Endothelial cell of umbilical vein (primary cell): ENCODE data around the gene SHPK. TPM values are rescaled to one million over a fixed set of nuclear protein-coding genes. Genes with fewer than 3 reads are reported as not detected.

Experiments used
- BruUV-seq: library from RNA; stranded (reverse); fragments of 400-500 nt; replicated peaks from 2 replicates; lab custom pipeline; 2021; lab: Mats Ljungman, UMichigan
- CTCF ChIA-PET: fragments of 300-600, 350-600 bp; sonication (Branson Sonifier 250); formaldehyde crosslinking; loops from one replicate; lab custom pipeline; 2021; ENCODE audit warnings: antibody characterized with exemption, inconsistent platforms; lab: Charles Lee
- POLR2A ChIA-PET: fragments of 300-600, 350-600 bp; sonication (Branson Sonifier 250); formaldehyde crosslinking; loops from one replicate; lab custom pipeline; 2021; ENCODE audit warnings: antibody characterized with exemption, inconsistent platforms; lab: Charles Lee
- DNase-seq: peaks from one replicate; pipeline ENCODE4 v3.0.0-alpha.2; 2011; ENCODE audit warnings: low read depth, low spot score
- FAIRE-seq: peaks from 2 replicates; lab custom pipeline; 2011; peaks lifted over from hg19 to GRCh38; lab: Jason Lieb, UNC
- H2AFZ ChIP-seq: 2 replicates; pipeline ENCODE4 v1.6.0; 2012; ENCODE audit warnings: low read depth, low read length, control low read depth, inconsistent platforms
- H3K27ac ChIP-seq: 2 replicates; pipeline ENCODE4 v1.5.1; 2011; ENCODE audit warnings: low read depth, mild to moderate bottlenecking, control low read depth, low read length, moderate library complexity; ENCODE audit not compliant: insufficient read depth
- H3K27me3 ChIP-seq, 2 experiments: 2 replicates each; pipeline versions ENCODE4 v1.6.0 to v1.6.1; 2011; ENCODE audit warnings: low read length in 2 of 2, mixed read lengths in 1 of 2; ENCODE audit not compliant: control insufficient read depth in 2 of 2, insufficient read depth in 2 of 2
- H3K36me3 ChIP-seq, 2 experiments: 2 replicates in 1 of 2; 3 replicates in 1 of 2; pipeline ENCODE4 v1.5.1; 2011; ENCODE audit warnings: low read length in 2 of 2, mild to moderate bottlenecking in 1 of 2, moderate library complexity in 1 of 2; ENCODE audit not compliant: control insufficient read depth in 2 of 2, insufficient read depth in 2 of 2; ENCODE audit errors: extremely low read depth in 1 of 2
- H3K4me1 ChIP-seq: 3 replicates; pipeline ENCODE4 v1.5.1; 2011; ENCODE audit warnings: mild to moderate bottlenecking, low read length; ENCODE audit not compliant: control insufficient read depth, insufficient read depth; ENCODE audit errors: extremely low read depth
- H3K4me2 ChIP-seq: 2 replicates; pipeline ENCODE4 v1.6.1; 2011; ENCODE audit warnings: low read length, control low read depth, mixed read lengths; ENCODE audit not compliant: insufficient read depth
- H3K4me3 ChIP-seq, 3 experiments: fragments of 200-600 bp in 1 of 3; sonication (generic), shearing (Covaris generic) in 1 of 3; replicated peaks in 1 of 3; 2 replicates each; pipeline ENCODE4 v1.5.1; 2011 to 2016; ENCODE audit warnings: control low read depth in 3 of 3, low read length in 3 of 3, mild to moderate bottlenecking in 2 of 3, inconsistent platforms in 1 of 3, low read depth in 1 of 3, moderate library complexity in 1 of 3; ENCODE audit not compliant: insufficient read depth in 1 of 3
- H3K79me2 ChIP-seq: 2 replicates; pipeline ENCODE4 v1.6.0; 2012; ENCODE audit warnings: low read length, inconsistent platforms; ENCODE audit not compliant: control insufficient read depth, insufficient read depth
- H3K9ac ChIP-seq: replicated peaks from 2 replicates; pipeline ENCODE3; 2011; ENCODE audit warnings: low read length, control low read depth; ENCODE audit not compliant: insufficient read depth; ENCODE audit errors: extremely low read depth
- H3K9me1 ChIP-seq: replicated peaks from 3 replicates; pipeline ENCODE4 v1.6.0; 2011; ENCODE audit warnings: mild to moderate bottlenecking, low read length; ENCODE audit not compliant: control insufficient read depth, insufficient read depth; ENCODE audit errors: extremely low read depth
- H3K9me3 ChIP-seq: replicated peaks from 2 replicates; pipeline ENCODE4 v1.5.1; 2012; ENCODE audit warnings: low read length, inconsistent platforms; ENCODE audit not compliant: control insufficient read depth, insufficient read depth
- H4K20me1 ChIP-seq: replicated peaks from 2 replicates; pipeline ENCODE3; 2011; ENCODE audit warnings: mild to moderate bottlenecking, low read length; ENCODE audit not compliant: control insufficient read depth, insufficient read depth; ENCODE audit errors: extremely low read depth
- CTCF ChIP-seq, 2 donors: IDR thresholded peaks; 1 replicate in 1 of 2; 2 replicates in 1 of 2; pipeline ENCODE4 v1.5.1; 2011; ENCODE audit warnings: low read length in 2 of 2, mild to moderate bottlenecking in 2 of 2, moderate library complexity in 2 of 2, control low read depth in 1 of 2, inconsistent platforms in 1 of 2, low read depth in 1 of 2; ENCODE audit not compliant: insufficient read depth in 1 of 2; ENCODE audit errors: extremely low read depth in 1 of 2
- EZH2 ChIP-seq: IDR thresholded peaks from 2 replicates; pipeline ENCODE4 v1.6.1; 2012; ENCODE audit warnings: borderline replicate concordance, low read depth, mild to moderate bottlenecking, moderate library complexity, low read length, inconsistent platforms; ENCODE audit not compliant: severe bottlenecking
- FOS ChIP-seq: IDR thresholded peaks from 2 replicates; pipeline ENCODE4 v1.6.1; 2011; ENCODE audit warnings: mild to moderate bottlenecking, low read length, moderate library complexity, borderline replicate concordance; ENCODE audit not compliant: insufficient read depth
- GATA2 ChIP-seq: IDR thresholded peaks from 2 replicates; pipeline ENCODE4 v1.7.0; 2011; ENCODE audit warnings: low read depth, mild to moderate bottlenecking, moderate library complexity, mixed read lengths, low read length; ENCODE audit not compliant: insufficient read length, insufficient read depth
- JUN ChIP-seq: IDR thresholded peaks from 2 replicates; pipeline ENCODE4 v1.6.1; 2011; ENCODE audit warnings: borderline replicate concordance, low read depth; ENCODE audit not compliant: insufficient read length, insufficient read depth
- MAX ChIP-seq: IDR thresholded peaks from 2 replicates; pipeline ENCODE4 v1.6.1; 2011; ENCODE audit not compliant: insufficient read depth, insufficient read length
- MYC ChIP-seq: IDR thresholded peaks from one replicate; pipeline ENCODE4 v1.6.1; 2011; ENCODE audit warnings: mild to moderate bottlenecking, low read depth, low read length
- POLR2A ChIP-seq: IDR thresholded peaks from 2 replicates; pipeline ENCODE4 v1.6.1; 2012; ENCODE audit warnings: low read depth, mild to moderate bottlenecking, control low read depth, low read length
- POLR2AphosphoS5 ChIP-seq: IDR thresholded peaks from 2 replicates; pipeline ENCODE4 v1.6.1; 2012; ENCODE audit warnings: low read depth, mild to moderate bottlenecking, control low read depth, low read length, moderate library complexity; ENCODE audit not compliant: insufficient read depth
- dilution Hi-C: fragments of 300-500 bp; cut with MboI; formaldehyde crosslinking; loops from one replicate; pipeline ENCODE4 v1.15.0; 2019; ENCODE audit warnings: low sequenced_read_pairs; ENCODE audit not compliant: extremely low pct_ligation_motif_present
- intact Hi-C: fragments of 100-400 bp; cut with micrococcal nuclease; formaldehyde crosslinking; loops from one replicate; pipeline ENCODE4 v1.10.0; 2022
- polyA plus RNA-seq, 4 experiments: library from polyadenylated mRNA; depleted of rRNA in 3 of 4; stranded (reverse) in 3 of 4; unstranded in 1 of 4; fragments of >200 nt; gene quantifications; 2 replicates each; pipeline versions ENCODE4 v1.2.1 to v1.2.3, GENCODE V29; 2011 to 2012; ENCODE audit warnings: missing spikeins in 1 of 4
- total RNA-seq: library from RNA; stranded (reverse); gene quantifications from 2 replicates; pipeline ENCODE4 v1.2.3, GENCODE V29; 2021

Gene SHPK
- total and polyA plus RNA-seq, 2 donors (not counting 3 experiments of a cell fraction or from before 2014, with no cell fraction given), result 15.4 to 15.9 TPM

DNA sequence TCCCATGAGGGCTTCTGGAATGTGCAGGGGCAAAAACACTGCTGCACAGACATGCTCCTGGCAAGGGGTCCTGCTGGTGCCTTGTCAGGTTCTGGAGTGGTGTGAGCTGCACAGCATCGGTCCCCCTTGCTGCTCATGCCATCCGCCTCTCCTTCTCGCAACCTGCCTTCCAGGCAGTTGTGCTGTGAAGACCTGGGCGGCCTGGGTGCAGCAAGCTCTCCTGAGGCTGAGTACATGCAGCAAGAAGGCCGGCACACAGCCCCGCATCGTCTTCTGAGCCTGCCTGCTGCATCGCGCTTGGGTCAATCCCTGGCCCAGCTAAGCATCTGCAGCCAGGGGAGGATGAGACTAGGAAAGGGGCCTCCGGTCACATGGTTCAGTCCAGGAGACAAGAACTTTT is 26.4 kb downstream of the SHPK start:
- no peaks in the 10 kb centered on the region for H3K9me1 ChIP-seq
- TF ChIP-seq FOS (no peak), JUN (no peak), POLR2A (no peak), MAX (no peak)
- H3K79me2 ChIP-seq, result no peaks in the 10 kb centered on the region
- H3K4me1 ChIP-seq, result no peaks in the 10 kb centered on the region
- peaks cover 8 to 22% of the 10 kb centered on the region in 2 experiments for H3K36me3 ChIP-seq
- POLR2A ChIA-PET, result no interaction called here
- H4K20me1 ChIP-seq, result no peaks in the 10 kb centered on the region
- H3K9ac ChIP-seq, result no peak overlapping the region
- dilution Hi-C loops (no loop called here), intact Hi-C loops (no loop called here)
- H3K4me3 ChIP-seq, result no peak overlapping the region
- no TSS peak for BruUV-seq
- no peak overlapping the region for H3K4me2 ChIP-seq
- FAIRE-seq (no peak), DNase-seq (no peak)
- no peaks in the 10 kb centered on the region for H3K9me3 ChIP-seq
- no peak overlapping the region for H2AFZ ChIP-seq
- H3K27me3 ChIP-seq, result no peaks in the 10 kb centered on the region
- CTCF ChIA-PET, result interaction anchor here (0.8 to 1.4 kb wide), 2 partner anchors 16 to 17 kb away, joined by 3 read pairs; no protein-coding TSS in a partner anchor
- H3K27ac ChIP-seq, result no peak overlapping the region

- Histone ChIP-seq H3K9me1 (no peaks in the 10 kb centered on the region), H4K20me1 (no peaks in the 10 kb centered on the region), H3K36me3 (peaks cover 4 to 5% of the 10 kb centered on the region in 2 experiments), H3K27ac (peak overlapping the region; percentile 49), H3K79me2 (no peaks in the 10 kb centered on the region), H3K27me3 (no peaks in the 10 kb centered on the region), H3K4me2 (no peak overlapping the region), H3K4me3 (no peak overlapping the region), H3K9ac (no peak overlapping the region), H3K4me1 (peaks cover 9% of the 10 kb centered on the region), H2AFZ (no peak overlapping the region), H3K9me3 (no peaks in the 10 kb centered on the region)
- no peak for DNase-seq
- intact Hi-C loops (loop anchor here (2.0 kb wide), 1 partner anchor 65 kb away; the partner anchor contains the start of genes EMC6 and TAX1BP3), dilution Hi-C loops (no loop called here)
- FAIRE-seq, result no peak
- ChIA-PET CTCF (interaction anchor here (1.2 to 2.5 kb wide), 3 partner anchors 14 to 555 kb away, joined by 3 to 15 read pairs (median 5); partner anchors contain the start of genes CTNS and SHPK), POLR2A (no interaction called here)
- BruUV-seq, result no TSS peak
- TF ChIP-seq MYC (no peak), EZH2 (no peak), JUN (no peak), CTCF (IDR thresholded peaks at IDR 0.05; ENCODE audit: extremely low read depth in 1 of 2, insufficient read depth in 1 of 2, low read depth in 1 of 2, low read length in 2 of 2) (no peak), FOS (no peak), POLR2A (no peak), GATA2 (no peak), MAX (no peak), POLR2AphosphoS5 (no peak)
Measured at GRCh38 chr17:3603870-3604259, 32.2 kb downstream of the SHPK start.
